GM12892 (cell line): Measurements from ENCODE around the gene ALK.

Experiments
- POLR2A ChIP-seq: IDR thresholded peaks from 2 replicates; pipeline ENCODE4 v1.6.1; 2011; ENCODE audit warnings: low read depth, low read length, control low read depth
- POLR2AphosphoS5 ChIP-seq: IDR thresholded peaks from 2 replicates; pipeline ENCODE4 v1.6.1; 2011; ENCODE audit warnings: low read depth, low read length, control low read depth

- TF ChIP-seq POLR2AphosphoS5 (no peak), POLR2A (no peak)
Observed at GRCh38 chr2:29920130-29920577, 1.2 kb downstream of the ALK start.
